Fibroblast of upper back skin (primary cell): ENCODE data around the gene DGAT2.
A peak's percentile ranks its signal among the peaks of the same experiment; 100 is the strongest.
"Not testable (repeated sequence)": the region's sequence is repeated elsewhere in the genome, so short reads cannot be mapped to it uniquely, and the experiment has no call there.

Source experiments
- DNase-seq: peaks from one replicate; pipeline ENCODE4 v3.0.0-alpha.2; 2013

Gene DGAT2, protein sequence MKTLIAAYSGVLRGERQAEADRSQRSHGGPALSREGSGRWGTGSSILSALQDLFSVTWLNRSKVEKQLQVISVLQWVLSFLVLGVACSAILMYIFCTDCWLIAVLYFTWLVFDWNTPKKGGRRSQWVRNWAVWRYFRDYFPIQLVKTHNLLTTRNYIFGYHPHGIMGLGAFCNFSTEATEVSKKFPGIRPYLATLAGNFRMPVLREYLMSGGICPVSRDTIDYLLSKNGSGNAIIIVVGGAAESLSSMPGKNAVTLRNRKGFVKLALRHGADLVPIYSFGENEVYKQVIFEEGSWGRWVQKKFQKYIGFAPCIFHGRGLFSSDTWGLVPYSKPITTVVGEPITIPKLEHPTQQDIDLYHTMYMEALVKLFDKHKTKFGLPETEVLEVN

GRCh38 chr11:75768112-75768908, at the start of gene DGAT2:
Gene DGAT2, plus strand, starts transcription at chr11:75768778. Its CDS starts 214 bp downstream, at chr11:75768992.
- DNase-seq: peak; percentile 61

DNA sequence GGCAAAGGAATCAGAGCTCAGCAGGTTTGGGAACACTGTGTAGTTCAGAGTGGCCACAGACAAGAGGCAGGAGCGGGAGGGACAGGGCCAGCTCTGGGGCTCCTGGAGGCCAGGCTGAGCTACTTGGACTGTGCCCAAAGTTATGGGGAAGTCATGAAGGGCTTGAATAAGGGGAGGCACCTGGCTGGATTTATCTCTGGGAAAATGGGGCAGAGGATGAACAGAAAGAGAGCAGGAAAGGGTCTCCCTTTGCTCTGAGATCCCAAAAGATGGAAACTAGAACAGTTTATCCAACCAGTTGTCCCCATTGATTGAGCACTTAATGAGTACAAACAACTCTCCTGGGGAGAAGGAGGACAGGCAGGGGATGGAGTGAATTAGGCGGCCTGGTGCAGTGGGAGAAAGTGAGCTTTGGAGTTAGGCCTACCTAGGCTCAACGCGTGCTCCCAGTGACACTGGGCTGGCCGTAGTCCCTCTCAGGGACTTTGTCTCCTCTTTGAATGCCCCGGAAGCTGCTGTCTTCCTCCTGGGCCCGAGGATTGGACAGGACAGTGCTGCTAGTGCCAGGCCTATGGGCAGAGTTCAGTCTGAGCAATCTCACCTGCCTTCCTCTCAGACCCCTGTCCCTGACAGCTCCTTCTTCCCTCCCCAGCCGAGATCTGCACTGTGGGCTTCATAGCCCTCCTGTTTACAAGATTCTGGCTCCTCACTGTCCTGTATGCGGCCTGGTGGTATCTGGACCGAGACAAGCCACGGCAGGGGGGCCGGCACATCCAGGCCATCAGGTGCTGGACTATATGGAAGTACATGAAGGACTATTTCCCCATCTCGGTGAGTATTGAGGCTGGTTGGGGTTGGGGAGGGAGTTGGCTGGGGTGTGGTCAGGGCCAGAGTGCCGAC, 49.0 kb upstream of the DGAT2 start:
- no peak for DNase-seq

GRCh38 chr11:75720639-75721038, 47.9 kb upstream of the DGAT2 start:
- DNase-seq: no peak

DNA sequence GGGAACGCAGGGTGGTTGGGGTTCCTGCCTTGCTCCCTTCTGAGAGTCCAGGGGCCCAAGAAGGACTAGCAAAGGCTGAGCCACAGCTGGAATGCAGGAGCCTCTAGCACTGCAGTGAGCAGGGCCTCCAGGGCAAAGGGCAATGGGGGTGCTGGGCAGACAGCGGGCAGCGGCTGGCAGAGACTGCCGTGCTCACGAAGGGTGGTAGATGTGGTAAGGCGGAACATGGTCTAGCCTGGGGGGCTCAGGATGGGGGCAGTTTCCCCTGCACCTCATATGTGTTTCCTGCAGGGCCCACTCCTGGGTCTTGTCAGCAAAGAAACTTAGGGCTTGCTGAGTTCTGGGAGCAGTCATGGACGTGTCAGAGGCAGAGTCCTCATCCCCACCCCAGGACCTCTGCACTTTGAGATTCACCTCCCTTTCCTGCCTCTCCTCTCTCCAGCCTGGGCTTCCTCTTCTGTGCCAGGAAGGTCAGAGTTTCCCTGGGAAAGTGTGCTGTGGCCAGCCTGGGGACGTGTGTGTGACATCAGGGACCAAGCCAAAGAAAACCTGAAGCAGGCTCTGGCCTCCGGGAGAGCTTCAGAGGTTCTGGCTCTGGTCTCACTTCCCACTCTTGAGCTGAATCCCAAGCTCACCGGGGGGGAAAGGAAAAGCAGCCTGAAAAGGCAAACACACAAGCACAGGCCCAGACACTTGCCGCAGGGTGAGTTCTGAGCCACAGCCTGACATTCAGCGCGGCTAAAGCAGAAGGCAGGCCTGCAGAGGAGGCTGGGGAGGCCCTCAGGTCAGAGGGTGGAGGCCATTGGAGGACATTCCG, 46.5 kb upstream of the DGAT2 start:
- DNase-seq: no peak

DNA sequence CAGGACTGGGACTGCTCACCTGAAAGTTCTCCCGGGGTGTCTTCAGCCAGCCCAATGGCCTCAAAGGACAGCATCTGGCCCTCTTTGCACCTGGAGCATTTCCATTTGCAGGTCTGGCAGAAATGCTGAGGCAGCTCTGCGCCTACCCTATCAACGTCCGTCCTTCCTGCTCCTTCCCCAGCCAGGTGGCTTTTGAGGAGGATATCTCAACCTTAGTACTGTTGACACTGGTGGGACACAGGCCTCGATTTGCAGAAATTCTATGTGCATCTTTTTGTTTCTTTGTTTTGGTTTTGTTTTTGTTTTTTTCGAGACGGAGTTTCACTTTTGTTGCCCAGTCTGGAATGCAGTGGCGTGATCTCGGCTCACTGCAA, 45.9 kb upstream of the DGAT2 start:
- DNase-seq: no peak

GRCh38 chr11:75725547-75726320, 42.8 kb upstream of the DGAT2 start:
- DNase-seq: no peak

DNA sequence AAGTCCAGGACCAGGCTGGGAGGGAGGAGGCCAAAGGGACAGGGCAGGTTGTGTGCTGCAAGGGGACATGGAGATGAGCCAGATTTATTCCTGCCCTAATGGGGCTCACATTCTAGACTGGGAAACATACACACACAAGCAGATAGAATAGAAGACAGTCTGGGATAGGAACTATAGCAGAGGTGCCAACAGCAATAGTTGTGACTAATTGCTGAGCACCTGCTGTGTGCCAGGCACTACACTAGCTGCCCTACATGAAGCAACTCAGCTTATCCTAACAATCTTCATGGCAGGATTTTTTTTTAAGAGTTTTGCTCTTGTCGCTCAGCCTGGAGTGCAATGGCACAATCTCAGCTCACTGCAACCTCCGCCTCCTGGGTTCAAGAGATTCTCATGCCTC, 39.6 kb upstream of the DGAT2 start:
- DNase-seq: no peak

DNA sequence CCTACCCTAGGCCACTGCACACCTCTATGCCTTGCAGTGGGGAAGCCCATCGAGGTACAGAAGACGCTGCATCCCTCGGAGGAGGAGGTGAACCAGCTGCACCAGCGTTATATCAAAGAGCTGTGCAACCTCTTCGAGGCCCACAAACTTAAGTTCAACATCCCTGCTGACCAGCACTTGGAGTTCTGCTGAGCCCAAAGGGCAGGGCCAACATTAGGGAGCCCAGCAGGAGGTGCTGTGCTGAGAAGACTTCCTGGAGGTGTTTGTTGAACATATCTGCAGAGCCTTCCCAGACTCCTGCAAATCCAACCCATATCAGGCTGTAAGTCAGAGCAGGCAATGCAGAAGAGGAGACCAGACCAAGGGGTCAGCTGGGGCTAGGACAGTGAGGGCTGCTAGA, 37.5 kb upstream of the DGAT2 start:
- no peak for DNase-seq

DNA sequence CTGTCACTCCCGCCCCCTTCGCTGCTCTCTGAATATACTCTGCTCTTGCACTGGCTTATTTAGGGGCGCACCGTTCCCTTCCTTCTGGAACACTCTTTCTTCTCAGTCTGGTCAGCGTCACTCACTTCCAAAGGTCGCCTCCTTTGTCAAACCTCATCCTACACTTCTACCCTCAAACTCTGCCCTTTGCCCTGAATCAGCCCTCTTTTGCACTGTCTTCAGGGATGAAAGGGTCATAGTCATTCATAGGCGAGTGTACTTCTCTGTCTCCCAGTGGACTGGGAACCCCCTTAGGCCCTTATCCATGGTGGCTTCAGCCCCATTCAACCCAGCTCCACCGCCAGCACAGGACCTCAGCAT, 35.5 kb upstream of the DGAT2 start:
- DNase-seq: no peak

DNA sequence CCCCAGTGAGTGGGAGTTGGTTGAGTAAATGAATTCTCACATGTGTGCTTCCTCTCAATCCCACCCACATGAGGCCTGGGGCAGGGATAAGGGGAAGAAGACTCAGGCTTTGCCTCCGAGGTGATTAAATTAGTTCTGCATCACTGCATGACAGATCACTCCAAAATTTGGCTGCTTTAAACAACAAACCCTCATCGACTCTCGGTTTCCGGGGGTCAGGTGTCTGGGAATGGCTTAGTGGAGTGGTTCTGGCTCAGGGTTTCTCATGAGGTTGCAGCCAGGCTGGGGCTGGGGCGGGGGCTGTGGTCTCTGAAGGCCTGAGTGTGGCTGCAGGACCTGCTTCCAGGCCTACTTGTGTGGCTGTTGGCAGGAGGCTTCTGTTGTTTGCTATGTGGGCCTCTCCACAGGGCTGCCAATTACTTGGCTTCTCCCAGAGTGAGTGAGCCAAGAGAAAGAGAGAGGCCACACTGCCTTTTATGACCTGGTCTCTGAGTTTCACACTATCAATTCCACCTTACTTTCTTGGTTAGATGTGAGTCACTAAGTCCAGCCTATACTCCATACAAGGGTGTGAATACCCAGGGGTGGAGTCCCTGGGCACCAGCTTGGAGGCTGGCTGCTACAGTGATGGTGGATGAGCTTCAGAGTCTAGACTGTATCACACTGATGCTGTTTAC, 35.0 kb upstream of the DGAT2 start:
- no peak for DNase-seq

GRCh38 chr11:75734491-75735180, 33.9 kb upstream of the DGAT2 start:
- no peak for DNase-seq

DNA sequence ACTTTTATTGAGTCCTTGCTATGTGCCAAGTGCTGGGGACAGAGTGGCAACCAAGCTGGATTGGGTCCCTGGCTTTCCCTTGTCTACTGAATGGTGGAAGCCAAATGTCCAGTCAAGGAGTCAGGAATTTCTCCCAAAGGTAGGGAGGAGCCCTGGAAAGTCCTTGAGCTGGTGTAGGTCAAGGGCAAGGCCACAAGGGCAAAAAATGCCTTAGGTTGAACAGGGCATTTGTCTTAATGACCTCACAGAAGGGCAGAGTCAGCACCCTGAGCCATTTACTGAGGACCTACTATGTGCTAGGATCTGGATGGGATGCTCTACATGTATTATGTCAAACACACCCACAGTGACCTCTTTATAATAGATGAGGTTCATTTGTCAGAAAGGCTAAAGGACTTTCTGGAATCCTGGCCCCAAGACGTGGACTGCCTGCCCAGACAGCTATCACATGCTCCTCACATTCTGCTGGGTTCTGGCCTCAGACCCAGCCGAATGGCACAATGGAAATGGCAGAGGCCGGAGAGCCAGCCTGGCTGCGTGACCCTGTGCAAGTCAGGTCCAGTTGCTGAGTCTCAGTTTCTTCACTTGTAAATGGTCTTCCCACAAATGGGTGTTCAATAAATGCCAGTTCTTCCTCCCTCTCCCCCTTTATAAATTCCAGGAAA, 33.3 kb upstream of the DGAT2 start:
- DNase-seq: no peak

DNA sequence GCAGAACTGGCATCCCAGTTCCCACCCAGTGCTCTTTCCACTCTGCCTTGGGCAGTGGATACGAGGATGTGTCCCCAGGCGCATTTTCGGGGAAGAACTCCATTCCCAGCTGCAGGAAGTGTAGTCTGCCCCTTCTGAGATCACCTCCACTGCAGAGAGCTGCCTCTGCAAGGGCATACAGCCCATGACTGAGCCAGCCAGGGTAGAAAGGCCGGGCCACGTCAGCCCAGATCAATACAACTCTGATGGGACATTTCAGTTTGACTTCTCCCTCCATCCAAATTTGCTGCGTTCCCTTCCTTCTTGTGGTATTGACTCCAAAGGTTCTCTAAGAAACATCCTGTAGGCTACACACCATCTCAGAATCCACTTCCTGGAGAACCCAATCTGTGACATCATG, 31.3 kb upstream of the DGAT2 start:
- DNase-seq: no peak

DNA sequence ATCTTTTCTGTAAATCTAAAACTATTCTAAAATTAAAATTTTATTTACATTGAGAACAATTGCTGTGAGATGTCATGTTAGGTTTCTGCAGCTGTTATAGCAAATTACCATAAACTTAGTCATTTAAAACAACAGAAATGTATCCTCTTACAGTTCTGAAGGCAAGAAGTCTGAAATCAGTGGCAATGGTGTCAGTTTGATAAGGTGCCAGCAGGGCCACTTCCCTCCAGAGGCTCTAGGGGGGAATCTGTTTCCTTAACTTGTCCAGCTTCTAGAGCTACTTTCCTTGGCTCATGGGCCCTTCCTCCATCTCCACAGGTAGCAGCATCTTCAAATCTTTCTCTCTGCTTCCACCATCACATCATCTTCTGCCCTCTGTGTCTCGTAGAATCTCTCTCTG, 27.9 kb upstream of the DGAT2 start:
- DNase-seq: no peak

- not testable (repeated sequence) for DNase-seq
Observed at GRCh38 chr11:75743159-75743558, 25.4 kb upstream of the DGAT2 start.

DNA sequence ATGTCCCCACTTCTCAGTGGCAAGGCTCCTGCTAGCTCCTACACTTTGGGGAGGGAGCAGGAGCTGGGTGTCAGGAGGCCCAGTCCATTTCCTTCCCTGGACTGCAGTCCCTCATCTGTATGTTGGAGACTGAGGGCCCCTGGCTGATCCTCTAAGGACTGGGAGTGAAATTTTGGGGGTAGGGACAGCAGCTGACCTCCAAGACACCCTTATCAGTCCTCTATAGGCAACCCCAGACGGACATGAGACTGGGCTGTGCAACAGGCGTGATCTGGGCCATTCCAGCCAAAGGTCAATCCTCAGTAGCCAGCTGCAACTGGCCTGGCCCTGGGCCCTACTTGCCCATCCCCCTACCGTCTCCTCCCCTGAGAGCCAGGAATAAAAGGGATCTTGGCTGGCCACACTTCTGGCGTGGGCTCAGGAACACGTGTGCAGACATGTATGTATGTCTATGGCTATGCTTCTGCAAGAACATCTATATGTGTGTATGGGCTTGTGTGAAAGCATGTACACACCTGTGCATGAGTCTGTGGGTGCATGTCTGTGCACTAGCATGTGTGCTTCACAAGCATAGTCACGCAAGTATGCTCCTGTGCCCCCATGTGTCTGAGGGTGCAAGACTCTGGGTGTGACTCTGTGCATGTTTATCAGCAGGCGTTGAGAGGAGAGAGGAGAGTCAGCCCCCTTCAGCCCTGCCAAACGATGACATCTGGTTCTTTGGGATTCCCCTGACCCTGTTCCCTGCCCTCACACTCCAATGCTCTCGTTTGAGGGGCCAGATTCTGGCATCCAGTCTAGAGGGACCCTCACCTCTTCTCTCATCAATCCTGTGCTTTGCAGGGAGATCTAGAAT, 24.6 kb upstream of the DGAT2 start:
- no peak for DNase-seq

DNA sequence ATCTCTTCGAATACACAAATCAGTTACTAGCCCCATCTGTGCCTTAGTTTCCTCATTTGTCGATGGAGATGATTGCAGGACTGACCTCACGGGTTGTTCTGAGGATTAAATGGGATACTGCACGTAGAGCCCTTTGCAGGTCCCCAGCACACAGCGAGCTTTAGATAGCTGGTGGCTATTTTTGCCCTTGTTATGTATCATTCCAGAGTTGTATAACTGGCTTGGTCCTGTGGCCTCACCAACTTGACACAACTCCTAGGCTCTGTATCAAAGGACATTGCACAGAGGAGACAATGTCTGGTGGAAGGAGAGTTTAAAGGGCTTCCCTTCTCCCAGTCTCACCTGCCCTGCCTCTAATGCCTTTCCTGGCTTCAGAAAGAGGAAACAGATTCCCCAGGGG, 22.8 kb upstream of the DGAT2 start:
- DNase-seq: no peak

GRCh38 chr11:75748729-75749273, 19.8 kb upstream of the DGAT2 start:
- DNase-seq: not testable (repeated sequence)

GRCh38 chr11:75754933-75755332, 13.6 kb upstream of the DGAT2 start:
- DNase-seq: not testable (repeated sequence)
